ENCODE measurements around the gene FBP1. TPM values are rescaled to one million over a fixed set of nuclear protein-coding genes. Genes with fewer than 3 reads are reported as not detected.
A peak's percentile ranks its signal among the peaks of the same experiment; 100 is the strongest.
"Not testable (repeated sequence)": the region's sequence is repeated elsewhere in the genome, so short reads cannot be mapped to it uniquely, and the experiment has no call there.

FBP1 gene
- total RNA-seq, 2 donors from 2014 or later, result 0.95 to 1.0 TPM

- DNase-seq, result no peak
- no peaks in the 10 kb centered on the region for H3K36me3 Mint-ChIP-seq (ENCODE audit: low read depth)
- peaks cover 12% of the 10 kb centered on the region for H3K4me1 Mint-ChIP-seq
- Histone ChIP-seq H3K4me3 (ENCODE audit: low read length) (no peak overlapping the region), H3K27me3 (ENCODE audit: control insufficient read depth, insufficient read depth, low read length, poor library complexity, severe bottlenecking) (no peaks in the 10 kb centered on the region), H3K4me1 (ENCODE audit: control insufficient read depth, insufficient read depth, low read length) (peaks cover 7% of the 10 kb centered on the region), H3K27ac (ENCODE audit: low read depth, low read length) (no peak overlapping the region), H3K36me3 (ENCODE audit: control insufficient read depth, insufficient read depth, low read length) (no peaks in the 10 kb centered on the region), H3K9ac (ENCODE audit: extremely low read depth, low read length, poor library complexity, severe bottlenecking) (no peak overlapping the region), H3K9me3 (ENCODE audit: control insufficient read depth, low read length) (no peaks in the 10 kb centered on the region)
- peaks cover 9% of the 10 kb centered on the region for H3K27me3 Mint-ChIP-seq (ENCODE audit: insufficient read depth)
- WGBS, 2 experiments (ENCODE audit: insufficient coverage in 1 of 2, insufficient read length in 1 of 2), result 92 to 99% methylated on average over 6 to 8 of the region's 8 CpGs
- TF ChIP-seq CTCF (conservative IDR thresholded peaks at IDR 0.05), result no peak
- no peaks in the 10 kb centered on the region for H3K9me3 Mint-ChIP-seq
- no peak overlapping the region for H3K4me3 Mint-ChIP-seq
- no peak overlapping the region for H3K27ac Mint-ChIP-seq
Measured at GRCh38 chr9:94600258-94600657, 39.1 kb downstream of the FBP1 start.

GRCh38 chr9:94599102-94599501, 40.2 kb downstream of the FBP1 start:
- no peak for TF ChIP-seq CTCF (conservative IDR thresholded peaks at IDR 0.05)
- H3K4me1 ChIP-seq (ENCODE audit: control insufficient read depth, insufficient read depth, low read length), result no peaks in the 10 kb centered on the region
- Mint-ChIP-seq H3K36me3 (ENCODE audit: low read depth) (no peaks in the 10 kb centered on the region), H3K27me3 (ENCODE audit: insufficient read depth) (peaks cover 11% of the 10 kb centered on the region), H3K4me1 (peaks cover 5% of the 10 kb centered on the region), H3K9me3 (no peaks in the 10 kb centered on the region), H3K4me3 (no peak overlapping the region), H3K27ac (no peak overlapping the region)
- no peaks in the 10 kb centered on the region for H3K27me3 ChIP-seq (ENCODE audit: control insufficient read depth, insufficient read depth, low read length, poor library complexity, severe bottlenecking)
- no peaks in the 10 kb centered on the region for H3K9me3 ChIP-seq (ENCODE audit: control insufficient read depth, low read length)
- no peak overlapping the region for H3K27ac ChIP-seq (ENCODE audit: low read depth, low read length)
- 83% methylated on average over 7 of the region's 7 CpGs for WGBS, 2 experiments (ENCODE audit: insufficient coverage in 1 of 2, insufficient read length in 1 of 2)
- H3K9ac ChIP-seq (ENCODE audit: extremely low read depth, low read length, poor library complexity, severe bottlenecking), result no peak overlapping the region
- H3K4me3 ChIP-seq (ENCODE audit: low read length), result no peak overlapping the region
- no peak for DNase-seq
- no peaks in the 10 kb centered on the region for H3K36me3 ChIP-seq (ENCODE audit: control insufficient read depth, insufficient read depth, low read length)

- H3K27ac ChIP-seq (ENCODE audit: low read depth, low read length), result no peak within 1 kb of the TSS
Measured at GRCh38 chr9:94593459-94594345, 45.6 kb downstream of the FBP1 start, which contains the start of gene FBP2. TSS of gene FBP2 (minus strand) at chr9:94593824. CDS start at chr9:94593726, 98 bp downstream.

GRCh38 chr9:94592683-94593082, 46.6 kb downstream of the FBP1 start:
- H3K4me3 Mint-ChIP-seq; H3K36me3 ChIP-seq (ENCODE audit: control insufficient read depth, insufficient read depth, low read length); H3K9me3 ChIP-seq (ENCODE audit: control insufficient read depth, low read length); H3K27ac Mint-ChIP-seq; H3K9ac ChIP-seq (ENCODE audit: extremely low read depth, low read length, poor library complexity, severe bottlenecking); H3K27me3 ChIP-seq (ENCODE audit: control insufficient read depth, insufficient read depth, low read length, poor library complexity, severe bottlenecking); DNase-seq; H3K36me3 Mint-ChIP-seq (ENCODE audit: low read depth); H3K4me3 ChIP-seq (ENCODE audit: low read length); H3K4me1 Mint-ChIP-seq; H3K4me1 ChIP-seq (ENCODE audit: control insufficient read depth, insufficient read depth, low read length); H3K27ac ChIP-seq (ENCODE audit: low read depth, low read length); H3K9me3 Mint-ChIP-seq: not testable (repeated sequence)
- peaks cover 25% of the 10 kb centered on the region for H3K27me3 Mint-ChIP-seq (ENCODE audit: insufficient read depth)
- WGBS, 2 experiments (ENCODE audit: insufficient coverage in 1 of 2, insufficient read length in 1 of 2), result 68 to 69% methylated on average over 5 to 7 of the region's 7 CpGs

More at GRCh38 chr9:94593459-94594345, 45.6 kb downstream of the FBP1 start, which contains the start of gene FBP2:
- Mint-ChIP-seq H3K4me1 (peaks cover 8% of the 10 kb centered on the region), H3K27ac (peak within 1 kb of the TSS; percentile 17), H3K36me3 (ENCODE audit: low read depth) (no peaks in the 10 kb centered on the region), H3K4me3 (no peak within 1 kb of the TSS), H3K9me3 (no peaks in the 10 kb centered on the region), H3K27me3 (ENCODE audit: insufficient read depth) (peaks cover 23% of the 10 kb centered on the region)
- H3K4me3 ChIP-seq (ENCODE audit: low read length), result no peak within 1 kb of the TSS
- DNase-seq, result no peak
- TF ChIP-seq CTCF (conservative IDR thresholded peaks at IDR 0.05), result no peak
- H3K9ac ChIP-seq (ENCODE audit: extremely low read depth, low read length, poor library complexity, severe bottlenecking), result no peak within 1 kb of the TSS
- 81% methylated on average over 19 to 21 of the region's 21 CpGs for WGBS, 2 experiments (ENCODE audit: insufficient coverage in 1 of 2, insufficient read length in 1 of 2)
- H3K9me3 ChIP-seq (ENCODE audit: control insufficient read depth, low read length), result no peaks in the 10 kb centered on the region
- no peaks in the 10 kb centered on the region for H3K36me3 ChIP-seq (ENCODE audit: control insufficient read depth, insufficient read depth, low read length)
- no peaks in the 10 kb centered on the region for H3K27me3 ChIP-seq (ENCODE audit: control insufficient read depth, insufficient read depth, low read length, poor library complexity, severe bottlenecking)
- H3K4me1 ChIP-seq (ENCODE audit: control insufficient read depth, insufficient read depth, low read length), result peaks cover 5% of the 10 kb centered on the region
